IPS DF 19.7 (cell line): ENCODE data around the gene LRFN2.

Experiments used
- DNase-seq: peaks from one replicate; pipeline ENCODE4 v3.0.0-alpha.2; 2013; ENCODE audit warnings: low read depth, low spot score

LRFN2 gene

GRCh38 chr6:40517654-40518053 is 69.5 kb downstream of the LRFN2 start:
- DNase-seq = no peak

DNA sequence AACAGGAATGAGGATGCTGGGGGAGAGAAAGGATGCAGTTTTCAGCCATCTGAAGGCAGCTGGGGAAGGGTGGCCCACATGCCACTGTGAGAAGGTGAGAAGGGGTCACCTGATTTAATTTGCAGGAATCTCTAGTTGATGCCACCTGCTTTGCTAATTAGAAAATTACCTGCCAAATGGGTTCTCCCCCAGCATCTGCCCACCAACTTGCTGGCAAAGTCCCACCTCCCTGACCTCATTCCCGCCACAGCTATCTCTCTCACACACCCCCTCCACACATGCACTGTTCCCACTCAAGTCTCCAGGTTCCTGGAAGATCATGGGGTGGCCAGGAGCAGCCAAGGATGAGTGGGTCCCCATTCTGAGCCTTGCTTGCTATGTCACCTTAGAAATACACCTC is 70.7 kb downstream of the LRFN2 start:
- no peak for DNase-seq

GRCh38 chr6:40512340-40512739 is 74.8 kb downstream of the LRFN2 start:
- DNase-seq = no peak

GRCh38 chr6:40511884-40512283 is 75.3 kb downstream of the LRFN2 start:
- no peak for DNase-seq

DNA sequence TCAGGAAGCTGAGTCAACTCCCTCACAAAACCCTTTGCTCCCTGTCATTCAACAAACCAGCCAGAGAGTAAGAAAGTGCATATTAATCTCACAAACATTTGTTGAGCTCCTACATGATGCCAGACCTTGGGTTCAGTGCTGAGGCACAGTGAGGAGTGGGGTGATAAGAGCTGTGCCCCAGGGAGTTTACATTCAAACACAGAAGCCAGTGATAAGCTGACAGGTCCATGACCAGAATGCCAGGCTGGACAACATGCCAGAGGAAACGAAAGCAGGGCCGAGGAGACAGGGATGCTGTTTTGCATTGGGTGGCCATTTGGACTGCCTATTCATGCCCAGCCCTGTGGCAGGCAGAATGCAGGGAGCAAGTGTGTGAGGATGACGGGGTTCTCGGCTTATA is 76.7 kb downstream of the LRFN2 start:
- DNase-seq = no peak

DNA sequence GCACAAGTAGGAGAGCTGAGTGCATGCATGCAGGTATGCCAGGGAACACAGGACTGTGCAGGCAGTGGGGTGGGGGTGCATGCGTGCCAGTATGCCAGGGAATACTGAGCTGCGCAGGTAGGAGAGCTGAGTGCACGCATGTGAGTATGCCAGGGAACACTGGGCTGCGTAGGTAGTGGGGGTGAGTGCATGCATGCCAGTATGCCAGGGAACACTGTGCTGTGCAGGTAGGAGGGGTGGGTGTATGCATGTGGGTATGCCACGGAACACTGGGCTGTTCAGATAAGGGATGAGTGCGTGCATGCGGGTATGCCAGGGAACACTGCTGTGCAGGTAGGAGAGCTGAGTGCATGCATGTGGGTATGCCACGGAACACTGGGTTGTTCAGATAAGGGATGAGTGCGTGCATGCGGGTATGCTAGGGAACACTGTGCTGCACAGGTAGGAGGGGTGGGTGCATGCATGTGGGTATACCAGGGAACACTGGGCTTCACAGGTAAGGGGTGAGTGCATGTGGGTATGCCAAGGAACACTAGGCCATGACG is 77.4 kb downstream of the LRFN2 start:
- no peak for DNase-seq

DNA sequence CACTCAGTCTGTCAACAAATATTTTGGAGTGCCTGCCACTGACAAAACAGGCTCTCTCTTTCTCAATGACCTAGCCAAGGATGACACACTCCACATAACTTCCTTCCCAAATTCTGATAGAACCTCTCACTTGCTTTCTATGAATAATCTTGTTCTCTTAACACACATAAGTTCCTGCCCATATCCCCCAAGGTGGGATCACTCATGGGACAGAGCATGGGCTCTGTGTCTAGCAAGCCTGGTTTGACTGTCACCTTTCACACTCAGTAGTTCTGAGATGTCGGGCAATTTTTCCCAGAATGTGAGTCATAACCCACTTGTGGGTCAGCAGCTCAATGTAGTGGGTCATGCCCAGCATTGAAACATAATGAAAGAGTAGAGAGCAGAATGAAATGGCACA is 78.1 kb downstream of the LRFN2 start:
- no peak for DNase-seq

- no peak for DNase-seq
Observed at GRCh38 chr6:40506954-40507353, 80.2 kb downstream of the LRFN2 start.

DNA sequence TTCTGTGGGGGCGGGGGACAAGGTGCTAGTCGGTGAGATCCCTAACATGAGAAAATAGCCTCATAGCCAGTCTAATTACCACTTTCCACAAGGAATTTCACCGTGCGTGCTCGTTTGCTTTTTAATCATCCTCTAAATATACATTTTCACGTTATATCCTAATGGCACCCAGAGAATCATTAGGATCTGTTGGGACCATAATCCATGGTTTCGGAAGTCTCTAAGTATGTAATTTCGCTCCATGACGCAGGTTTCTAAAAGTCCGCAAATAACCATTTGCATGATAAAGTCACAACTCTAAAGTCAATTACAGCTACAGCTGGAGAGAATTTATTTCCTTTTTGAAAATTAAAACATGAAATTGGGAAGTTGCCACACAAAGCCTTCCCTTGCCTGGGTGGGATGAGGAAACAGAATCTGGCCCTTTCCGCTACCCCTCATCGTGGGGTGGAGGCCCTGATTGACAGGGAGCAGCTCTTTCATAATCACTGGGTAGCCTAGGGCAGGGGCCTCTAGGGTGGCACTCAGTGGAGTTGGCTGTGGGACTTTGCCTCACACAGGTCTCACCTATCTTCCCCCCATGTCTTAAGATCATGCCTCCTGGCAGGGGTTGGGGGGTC is 81.9 kb downstream of the LRFN2 start:
- DNase-seq = no peak

DNA sequence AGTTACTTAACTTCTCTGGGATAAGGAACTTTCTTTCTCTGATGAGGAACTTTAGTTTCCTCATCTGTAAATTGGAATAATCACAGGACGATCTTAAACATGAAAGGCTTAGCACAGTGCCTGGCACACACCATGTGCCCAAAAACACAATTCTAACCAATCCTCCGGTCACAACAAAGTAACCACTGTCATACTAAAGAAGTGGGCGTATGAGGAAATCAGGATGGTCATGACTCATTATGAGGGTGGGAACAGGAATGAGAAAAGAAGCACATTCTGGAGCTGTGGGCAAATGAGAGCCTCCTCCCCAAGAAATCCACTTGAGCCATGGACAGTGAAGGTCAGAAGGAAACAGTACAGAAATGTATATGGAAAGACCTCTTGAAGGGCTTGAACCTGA is 82.9 kb downstream of the LRFN2 start:
- no peak for DNase-seq

DNA sequence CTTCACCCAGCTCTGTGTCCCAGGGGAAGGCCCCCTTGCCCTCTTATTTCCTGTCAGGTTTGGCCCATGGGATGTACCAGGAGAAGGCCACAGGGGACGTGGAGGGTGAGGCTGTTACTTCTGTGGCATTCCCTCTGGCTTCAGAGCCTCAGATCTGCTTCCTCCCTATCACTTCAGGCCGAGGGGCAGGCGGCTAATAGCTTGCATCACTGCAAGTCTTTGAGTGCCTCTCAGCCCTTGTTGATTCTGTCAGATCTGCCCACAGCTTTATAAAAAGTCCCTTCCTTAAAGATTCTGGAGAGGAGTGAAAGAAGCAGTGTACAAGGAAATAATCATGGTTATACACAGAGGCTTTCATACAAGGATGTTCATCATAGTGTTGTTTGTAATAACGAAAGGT is 86.9 kb downstream of the LRFN2 start:
- DNase-seq = no peak

- DNase-seq = no peak
Observed at GRCh38 chr6:40499215-40499614, 87.9 kb downstream of the LRFN2 start.

- no peak for DNase-seq
Observed at GRCh38 chr6:40498148-40498547, 89.0 kb downstream of the LRFN2 start.

DNA sequence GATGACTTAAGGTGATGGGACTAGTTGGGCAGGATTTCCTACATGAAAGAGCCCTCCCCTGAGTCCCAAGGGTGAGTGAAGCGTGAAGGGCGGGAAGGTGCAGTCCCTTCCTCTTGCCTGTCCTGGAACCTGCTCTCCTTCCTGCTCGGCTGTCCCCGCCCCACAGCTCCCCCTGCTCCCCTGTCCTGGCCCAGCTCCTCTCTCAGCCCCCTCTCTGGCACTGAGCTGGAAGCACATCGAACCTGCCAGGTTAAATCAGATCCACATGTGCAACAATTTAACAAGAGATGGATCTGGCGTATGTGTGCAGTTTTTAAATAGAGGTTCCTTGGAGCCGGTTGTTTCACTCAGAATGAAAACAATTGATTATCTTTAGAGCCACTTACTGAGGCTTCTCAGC is 95.0 kb downstream of the LRFN2 start:
- DNase-seq = no peak

DNA sequence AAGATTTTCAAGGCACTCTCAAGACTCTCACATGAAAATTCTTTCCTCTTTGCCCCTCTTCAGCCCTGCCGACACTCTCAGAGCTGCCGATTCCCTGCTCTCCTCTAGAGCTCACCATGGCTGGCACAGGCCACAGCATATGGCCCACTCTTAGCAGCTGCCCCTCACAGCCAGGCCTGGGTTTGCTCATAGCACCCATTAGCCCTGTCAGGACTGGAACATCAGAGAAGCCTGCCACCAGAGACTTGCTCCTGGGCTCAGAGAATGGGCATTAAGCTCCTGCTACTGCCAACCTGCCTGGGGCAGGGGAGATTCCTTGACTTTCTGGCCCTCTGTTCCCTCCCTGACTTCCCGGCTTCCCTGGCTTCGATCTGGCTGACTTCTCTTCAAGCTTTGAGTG is 96.7 kb downstream of the LRFN2 start:
- DNase-seq = no peak

GRCh38 chr6:40489798-40490197 is 97.4 kb downstream of the LRFN2 start:
- no peak for DNase-seq

GRCh38 chr6:40486576-40486975 is 100.6 kb downstream of the LRFN2 start:
- DNase-seq = no peak

DNA sequence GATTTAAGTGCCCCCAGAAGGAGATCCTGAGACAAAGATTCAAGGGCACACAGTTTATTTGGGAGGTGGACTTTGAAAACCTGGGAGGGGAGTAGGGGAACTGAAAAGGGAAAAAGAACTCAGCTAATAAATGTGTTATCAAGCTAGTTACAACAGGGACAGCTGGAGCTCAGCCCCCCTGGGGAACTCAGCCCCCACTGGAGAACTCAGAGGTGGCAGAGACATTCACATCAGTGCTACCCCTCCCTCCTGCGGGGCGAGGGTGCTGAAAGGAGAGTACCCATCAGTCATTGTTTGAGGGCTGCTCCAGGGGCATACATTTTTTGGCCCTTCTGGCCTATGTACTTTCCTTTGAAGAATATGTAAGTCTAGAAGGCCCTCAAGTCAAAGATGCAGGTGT is 101.4 kb downstream of the LRFN2 start:
- DNase-seq = no peak

- no peak for DNase-seq
Observed at GRCh38 chr6:40485300-40485699, 101.9 kb downstream of the LRFN2 start.

DNA sequence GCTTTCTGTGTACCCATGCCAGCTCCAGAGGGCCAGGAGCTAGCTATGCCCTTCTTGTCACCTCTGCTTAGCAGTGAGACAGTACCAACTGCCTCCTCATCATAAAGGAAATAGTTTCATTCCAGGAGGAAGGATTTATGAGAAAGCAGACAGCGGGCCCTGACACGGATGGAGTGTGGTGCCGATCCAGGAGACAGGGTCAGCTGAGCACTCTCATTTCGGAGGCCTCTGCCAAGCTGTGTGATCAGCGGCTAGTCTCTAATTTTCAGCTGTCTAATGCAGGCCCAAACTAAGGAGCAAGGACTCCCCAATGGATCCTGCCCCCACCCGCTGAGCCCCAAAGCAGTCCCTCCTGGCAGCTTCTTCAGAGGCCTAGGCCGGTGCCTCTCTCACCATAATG is 103.1 kb downstream of the LRFN2 start:
- DNase-seq = no peak

DNA sequence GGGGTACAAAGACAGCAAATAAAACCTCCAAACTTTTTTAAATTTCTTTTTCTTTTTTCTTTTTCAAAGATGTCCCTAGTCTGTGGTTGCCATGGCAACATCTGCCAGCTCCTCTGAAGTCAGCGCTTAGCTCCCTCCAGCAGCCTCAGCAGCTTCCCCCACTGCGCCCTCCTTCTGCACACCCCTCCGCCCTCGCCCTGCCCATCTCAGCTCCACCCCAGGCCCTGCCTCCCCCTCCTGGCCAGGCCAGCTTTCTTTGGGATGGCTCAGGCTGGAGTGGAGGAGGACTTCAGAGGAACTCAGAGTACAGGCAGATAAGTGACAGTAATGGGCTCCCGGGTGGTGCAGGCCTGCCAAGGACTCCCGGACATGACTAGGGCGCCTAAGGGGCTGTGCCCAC is 104.6 kb downstream of the LRFN2 start:
- DNase-seq = no peak

GRCh38 chr6:40480678-40481077 is 106.5 kb downstream of the LRFN2 start:
- DNase-seq = no peak

- DNase-seq = no peak
Observed at GRCh38 chr6:40479706-40480105, 107.5 kb downstream of the LRFN2 start.
